GM19468 (cell line): ENCODE measurements around the gene FGGY.
"Not testable (repeated sequence)": the region's sequence is repeated elsewhere in the genome, so short reads cannot be mapped to it uniquely, and the experiment has no call there.

Experiments used
- ATAC-seq: cut with Tn5 transposase; IDR thresholded peaks from one replicate; pipeline ENCODE4 v1.9.1; 2021; ENCODE audit warnings: mild to moderate bottlenecking, moderate library complexity, moderate number of reproducible peaks; ENCODE audit not compliant: unreplicated experiment; ENCODE audit errors: extremely low read depth

FGGY gene

DNA sequence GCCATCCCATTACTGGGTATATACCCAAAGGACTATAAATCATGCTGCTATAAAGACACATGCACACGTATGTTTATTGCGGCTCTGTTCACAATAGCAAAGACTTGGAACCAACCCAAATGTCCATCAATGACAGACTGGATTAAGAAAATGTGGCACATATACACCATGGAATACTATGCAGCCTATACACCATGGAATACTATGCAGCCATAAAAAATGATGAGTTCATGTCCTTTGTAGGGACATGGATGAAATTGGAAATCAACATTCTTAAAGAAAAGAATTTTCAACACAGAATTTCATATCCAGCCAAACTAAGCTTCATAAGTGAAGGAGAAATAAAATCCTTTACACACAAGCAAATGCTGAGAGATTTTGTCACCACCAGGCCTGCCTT lies 166.0 kb downstream of the FGGY start:
- not testable (repeated sequence) for ATAC-seq

DNA sequence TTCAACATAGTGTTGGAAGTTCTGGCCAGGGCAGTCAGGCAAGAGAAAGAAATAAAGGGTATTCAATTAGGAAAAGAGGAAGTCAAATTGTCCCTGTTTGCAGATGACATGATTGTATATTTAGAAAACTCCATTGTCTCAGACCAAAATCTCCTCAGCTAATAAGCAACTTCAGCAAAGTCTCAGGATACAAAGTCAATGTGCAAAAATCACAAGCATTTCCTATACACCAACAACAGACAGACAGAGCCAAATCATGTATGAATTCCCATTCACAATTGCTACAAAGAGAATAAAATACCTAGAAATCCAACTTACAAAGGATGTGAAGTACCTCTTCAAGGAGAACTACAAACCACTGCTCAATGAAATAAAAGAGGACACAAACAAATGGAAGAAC lies 168.6 kb downstream of the FGGY start:
- not testable (repeated sequence) for ATAC-seq

DNA sequence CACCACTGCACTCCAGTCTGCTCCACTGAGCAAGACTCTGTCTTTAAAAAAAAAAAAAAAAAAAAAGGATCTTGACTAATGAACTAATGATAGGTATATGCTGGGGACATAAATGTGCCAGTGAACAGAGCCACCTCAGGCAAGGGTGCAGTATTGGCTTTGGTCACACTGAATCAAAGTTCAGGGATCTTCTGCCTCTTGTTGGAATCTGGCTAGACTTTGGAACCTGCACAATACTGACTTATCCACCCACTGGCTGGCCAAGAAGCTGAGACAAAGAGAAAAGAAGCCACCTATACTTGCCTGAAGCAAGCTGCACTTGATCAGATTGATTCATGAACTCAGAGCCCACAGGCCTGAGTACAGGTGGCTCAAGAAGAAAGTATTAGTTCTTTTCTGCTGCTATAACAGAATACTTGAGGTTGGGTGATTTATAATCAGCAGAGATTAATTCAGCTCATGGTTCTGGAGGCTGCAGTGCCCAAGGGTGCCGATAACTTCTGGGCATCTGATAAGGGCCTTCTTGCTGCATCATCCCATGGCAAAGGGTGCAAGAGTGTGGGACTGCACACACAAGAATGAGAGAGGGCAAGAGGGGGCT lies 172.0 kb downstream of the FGGY start:
- ATAC-seq: no peak

DNA sequence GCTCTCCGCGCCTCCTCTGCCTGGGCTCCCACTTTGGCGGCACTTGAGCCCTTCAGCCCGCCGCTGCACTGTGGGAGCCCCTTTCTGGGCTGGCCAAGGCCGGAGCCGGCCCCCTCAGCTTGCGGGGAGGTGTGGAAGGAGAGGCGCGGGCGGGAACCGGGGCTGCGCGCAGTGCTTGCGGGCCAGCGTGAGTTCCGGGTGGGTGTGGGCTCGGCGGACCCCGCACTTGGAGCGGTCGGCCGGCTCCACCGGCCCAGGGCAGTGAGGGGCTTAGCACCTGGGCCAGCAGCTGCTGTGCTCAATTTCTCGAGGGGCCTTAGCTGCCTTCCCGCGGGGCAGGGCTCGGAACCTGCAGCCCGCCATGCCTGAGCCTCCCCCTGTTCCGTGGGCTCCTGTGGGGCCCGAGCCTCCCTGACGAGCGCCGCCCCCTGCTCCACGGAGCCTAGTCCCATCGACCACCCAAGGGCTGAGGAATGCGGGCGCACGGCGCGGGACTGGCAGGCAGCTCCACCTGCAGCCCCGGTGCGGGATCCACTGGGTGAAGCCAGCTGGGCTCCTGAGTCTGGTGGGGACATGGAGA lies 175.2 kb downstream of the FGGY start:
- ATAC-seq: not testable (repeated sequence)

DNA sequence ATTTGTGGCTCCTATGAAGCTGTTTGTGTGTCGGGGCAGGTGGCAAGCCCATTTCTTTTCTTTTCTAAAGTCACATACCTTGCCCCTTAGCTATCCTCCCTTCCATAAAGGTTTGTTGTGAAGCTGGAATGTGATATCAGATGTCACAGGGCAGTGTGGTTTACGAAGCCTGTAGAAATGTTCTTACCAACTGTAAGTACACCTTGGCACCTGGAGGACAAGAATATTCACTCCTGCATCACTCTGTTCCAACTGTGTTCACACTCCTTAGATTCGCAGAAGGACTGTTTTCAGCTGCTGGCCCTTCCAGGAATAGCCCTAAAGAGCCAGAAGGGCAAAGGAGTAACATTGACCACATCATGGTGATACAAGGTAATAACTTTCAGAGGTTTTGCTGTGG lies 176.9 kb downstream of the FGGY start:
- no peak for ATAC-seq

DNA sequence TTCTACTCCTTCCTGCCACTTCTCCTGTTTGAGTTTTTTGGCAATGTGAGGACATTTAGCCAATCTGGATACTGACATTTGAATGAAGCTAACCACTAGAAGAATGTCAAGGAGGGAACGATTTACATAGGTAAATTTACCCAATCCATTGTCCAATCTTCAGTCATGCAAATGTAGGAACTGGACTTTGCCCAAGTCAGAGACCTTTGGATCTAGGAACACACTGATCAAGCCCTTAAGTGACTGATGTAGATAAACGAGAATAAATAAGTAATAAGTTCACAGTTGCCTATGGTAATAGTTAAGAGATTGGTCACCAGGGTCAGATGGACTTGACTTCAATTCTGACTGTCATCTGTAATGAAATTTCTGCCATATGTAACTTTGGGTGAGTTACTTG lies 177.6 kb downstream of the FGGY start:
- ATAC-seq: no peak

DNA sequence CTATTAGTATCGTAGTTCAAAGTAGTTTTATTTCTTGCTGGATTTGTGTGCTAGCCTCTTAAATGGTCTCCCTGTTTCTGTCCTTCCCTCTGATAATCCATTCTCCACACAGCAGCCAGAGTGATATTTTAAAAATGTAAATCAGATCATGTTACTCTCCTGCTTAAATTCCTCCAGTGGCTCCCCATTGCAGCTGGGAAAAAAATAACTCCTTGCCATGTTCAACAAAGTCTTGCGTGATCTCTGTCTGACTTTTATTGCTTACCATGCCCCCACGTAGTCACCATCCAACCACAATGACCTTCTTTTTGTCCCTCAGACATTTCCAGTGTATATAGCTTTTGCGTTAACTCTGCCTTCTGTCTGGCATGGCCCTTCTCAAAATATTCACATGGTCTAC lies 178.8 kb downstream of the FGGY start:
- ATAC-seq: no peak

DNA sequence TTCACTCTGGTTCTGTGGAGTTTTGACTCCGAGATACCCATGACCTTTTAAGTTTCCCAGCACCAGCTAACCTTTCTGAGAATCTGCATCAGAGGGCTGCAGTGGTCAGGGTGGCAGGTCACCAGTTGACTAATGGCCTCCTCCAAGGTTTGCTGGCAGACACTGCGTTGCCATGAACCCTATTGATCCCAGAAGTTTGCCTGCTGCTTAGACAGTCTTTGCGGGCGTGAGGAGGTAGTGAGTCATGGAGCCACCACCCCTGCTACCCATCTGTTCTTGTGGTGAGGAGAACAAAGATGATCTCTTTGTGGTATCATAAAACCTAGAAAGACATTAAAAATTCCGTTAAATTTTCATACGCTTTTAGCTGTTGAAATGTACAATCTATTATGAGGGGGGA lies 180.4 kb downstream of the FGGY start:
- ATAC-seq: no peak

DNA sequence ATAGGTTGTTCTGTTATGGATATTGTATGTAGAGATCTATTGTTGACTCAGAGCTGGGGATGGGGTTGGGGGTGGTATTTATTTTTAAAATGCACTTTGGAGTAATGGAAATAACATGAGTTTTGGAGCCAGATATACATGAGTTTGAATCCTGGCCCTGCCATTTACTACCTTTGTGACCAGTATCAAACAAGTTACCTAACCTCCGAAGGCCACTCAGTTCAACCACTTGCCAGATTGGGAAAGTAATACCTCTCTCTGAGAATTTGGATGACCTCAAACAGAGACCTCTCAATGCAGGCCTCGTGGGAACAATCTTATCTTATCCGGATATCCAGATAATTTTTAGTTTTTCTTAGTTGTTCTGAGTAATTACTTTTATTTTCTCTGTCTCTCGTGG lies 181.0 kb downstream of the FGGY start:
- no peak for ATAC-seq

DNA sequence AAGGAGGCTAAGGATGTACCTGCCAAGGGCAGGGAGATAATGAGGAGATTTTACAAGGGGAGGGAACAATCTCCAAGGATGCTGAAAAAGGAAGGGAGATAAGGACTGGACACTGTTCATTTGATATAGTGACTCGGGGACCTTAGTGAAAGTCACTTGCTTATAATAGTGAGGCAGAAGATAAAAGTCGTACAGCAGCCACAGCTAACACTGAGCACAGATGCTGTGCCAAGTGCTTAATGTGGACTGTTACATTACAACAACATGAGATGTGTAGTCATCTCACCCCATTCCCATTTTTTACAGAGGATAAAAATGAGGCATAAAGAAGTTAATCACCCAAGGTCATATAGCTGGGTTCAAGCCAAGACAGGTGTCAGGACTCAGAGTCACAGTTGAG lies 181.9 kb downstream of the FGGY start:
- ATAC-seq: no peak

DNA sequence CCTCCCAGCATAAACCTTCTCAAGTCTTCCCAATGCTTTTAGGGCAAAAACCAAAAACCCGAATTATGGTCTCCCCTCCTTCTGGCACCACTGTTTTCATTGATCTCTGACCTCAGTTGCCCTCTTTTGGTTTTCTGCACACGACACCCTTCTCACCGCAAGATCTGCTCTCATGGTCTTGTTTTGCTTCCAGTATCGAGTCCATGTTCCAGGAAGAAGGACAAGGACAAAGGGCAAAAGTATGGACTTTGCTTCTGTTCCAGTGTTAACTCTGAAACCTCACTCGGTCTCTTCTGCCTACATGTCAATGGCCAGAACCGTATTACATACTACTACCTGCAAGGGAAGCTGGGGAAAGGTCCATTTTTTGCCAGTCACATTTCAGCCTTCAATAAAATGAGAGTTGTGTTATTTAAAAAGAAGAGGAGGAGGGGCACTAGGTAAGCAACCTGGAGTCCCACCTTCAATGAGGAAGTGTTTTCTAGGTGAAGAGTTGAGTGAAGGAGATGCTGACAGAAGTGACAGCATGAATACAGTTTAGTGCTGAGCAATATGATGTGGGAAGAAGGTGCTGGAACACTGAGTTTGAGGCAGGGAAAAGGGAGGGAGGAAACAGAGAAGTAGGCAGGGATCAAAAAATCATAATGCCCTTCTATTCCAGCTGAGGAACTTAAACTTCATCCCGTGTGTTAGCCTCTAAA lies 183.4 kb downstream of the FGGY start:
- no peak for ATAC-seq

DNA sequence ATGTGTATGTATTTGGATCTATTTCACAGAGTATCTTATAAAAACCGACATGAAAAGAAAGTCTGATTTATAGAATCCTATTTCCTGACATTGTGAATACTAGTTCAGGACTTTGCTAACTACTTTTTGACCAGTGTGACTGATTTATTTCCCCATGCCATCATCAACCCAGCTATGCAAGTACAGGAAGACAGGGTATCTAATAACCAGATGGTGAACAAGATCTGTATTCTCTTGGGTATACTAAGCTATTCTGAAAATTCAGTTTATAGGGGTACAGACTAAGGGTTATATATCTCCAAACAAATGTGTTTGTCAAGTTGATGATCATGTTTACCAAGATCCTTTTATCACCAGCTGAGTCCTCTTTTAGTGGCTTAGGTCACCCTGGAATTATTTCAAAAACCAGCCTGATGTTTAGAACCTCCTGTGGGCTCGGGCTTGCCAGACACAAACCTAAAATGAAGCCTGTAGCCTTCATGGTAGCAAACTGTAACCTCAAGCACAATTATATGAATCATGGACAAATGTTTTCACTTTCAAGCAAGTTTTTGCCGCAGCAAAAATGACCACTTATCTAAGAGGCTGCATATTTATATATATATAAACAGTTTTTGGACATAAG lies 185.1 kb downstream of the FGGY start:
- ATAC-seq: no peak

DNA sequence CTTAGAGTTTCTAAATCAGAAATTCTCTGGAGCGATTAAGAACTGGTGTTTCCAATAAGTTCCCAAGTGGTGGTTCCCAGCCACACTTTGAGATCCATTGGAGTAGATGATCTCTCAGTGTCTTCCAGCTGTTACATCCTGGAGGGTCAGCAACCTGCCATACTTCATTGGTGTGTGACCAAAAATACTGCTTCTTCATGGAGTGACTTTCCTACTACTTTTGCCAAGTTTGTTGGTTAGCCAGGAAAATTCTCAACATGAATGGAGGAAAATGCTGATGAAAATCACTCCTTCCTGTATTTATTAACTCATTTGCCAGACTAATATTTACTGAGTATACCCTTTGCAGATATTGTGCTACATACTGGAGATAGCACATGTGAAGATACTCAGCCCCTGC lies 186.1 kb downstream of the FGGY start:
- ATAC-seq: no peak

DNA sequence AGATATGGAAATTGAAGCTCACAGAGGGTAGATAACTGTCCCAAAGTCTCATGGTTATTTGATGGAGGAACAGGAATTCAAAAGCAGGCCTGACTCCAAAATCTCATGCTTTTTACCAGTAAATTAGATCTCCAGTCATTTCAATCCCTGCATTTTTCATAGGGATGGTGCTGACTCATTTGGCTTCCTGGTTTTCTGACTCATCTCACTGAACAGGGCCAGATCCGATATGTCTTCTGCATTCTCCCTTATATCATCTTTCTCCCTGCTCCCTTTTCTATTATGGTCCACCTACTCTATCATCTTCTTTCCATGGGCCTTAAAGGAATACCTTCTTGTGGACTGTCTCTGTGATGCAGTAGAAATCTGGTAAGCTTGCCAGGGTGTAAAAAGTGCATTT lies 187.2 kb downstream of the FGGY start:
- ATAC-seq: no peak

DNA sequence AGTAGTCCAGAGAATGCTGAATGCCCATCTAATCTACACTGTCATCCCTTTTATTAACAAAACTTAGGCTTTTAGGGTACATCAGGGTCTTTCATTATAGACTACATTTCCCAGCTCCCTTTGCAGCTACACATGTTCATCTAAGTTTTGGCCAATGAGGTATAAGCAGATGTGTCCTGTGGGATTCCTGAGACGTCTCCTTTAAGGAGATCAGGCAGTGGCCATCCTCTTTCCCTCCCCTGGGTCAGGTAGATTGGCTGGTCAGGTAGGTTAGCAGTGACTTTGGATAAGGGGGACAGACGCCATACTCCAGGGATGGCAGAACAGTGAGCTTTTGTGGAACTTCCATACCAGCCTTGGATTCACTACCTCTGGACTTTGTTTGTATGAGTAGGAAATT lies 188.3 kb downstream of the FGGY start:
- ATAC-seq: no peak

DNA sequence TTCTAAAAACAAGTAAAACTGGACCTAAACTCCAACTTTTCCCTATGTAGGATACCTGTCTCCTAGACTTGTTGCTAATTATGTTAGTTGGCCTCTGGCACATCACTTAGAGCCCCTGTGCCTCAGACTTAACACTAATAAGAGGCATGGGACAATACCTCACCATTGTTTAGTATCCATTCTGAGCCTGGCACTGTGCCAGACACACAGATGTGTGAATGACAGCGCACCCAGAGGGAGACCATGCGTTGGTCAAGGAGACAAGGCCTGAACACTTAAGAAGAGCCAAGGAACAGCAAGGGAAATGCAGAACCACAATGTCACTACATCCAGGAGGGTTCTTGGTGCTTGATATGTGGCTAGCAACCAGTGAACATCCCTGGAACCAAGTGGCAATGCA lies 189.1 kb downstream of the FGGY start:
- ATAC-seq: no peak

DNA sequence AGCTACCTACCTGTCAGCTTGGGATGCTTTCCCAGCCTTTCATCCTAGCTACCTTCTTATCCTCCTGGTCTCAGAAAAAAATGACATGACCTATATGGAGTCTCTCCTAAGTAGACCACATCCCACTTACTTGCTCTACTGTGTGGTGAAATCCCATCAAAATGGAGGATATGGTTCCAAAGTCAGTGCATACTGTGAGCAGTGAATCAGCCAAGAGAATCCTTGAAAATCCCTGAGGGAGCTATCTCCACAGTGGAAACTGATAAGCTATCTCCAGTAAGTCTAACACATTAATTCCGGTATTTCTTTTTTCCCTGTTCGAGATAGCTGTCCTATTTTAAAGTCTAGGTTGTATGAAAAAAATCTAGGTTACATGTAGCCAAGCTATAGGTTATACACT lies 189.7 kb downstream of the FGGY start:
- ATAC-seq: no peak

DNA sequence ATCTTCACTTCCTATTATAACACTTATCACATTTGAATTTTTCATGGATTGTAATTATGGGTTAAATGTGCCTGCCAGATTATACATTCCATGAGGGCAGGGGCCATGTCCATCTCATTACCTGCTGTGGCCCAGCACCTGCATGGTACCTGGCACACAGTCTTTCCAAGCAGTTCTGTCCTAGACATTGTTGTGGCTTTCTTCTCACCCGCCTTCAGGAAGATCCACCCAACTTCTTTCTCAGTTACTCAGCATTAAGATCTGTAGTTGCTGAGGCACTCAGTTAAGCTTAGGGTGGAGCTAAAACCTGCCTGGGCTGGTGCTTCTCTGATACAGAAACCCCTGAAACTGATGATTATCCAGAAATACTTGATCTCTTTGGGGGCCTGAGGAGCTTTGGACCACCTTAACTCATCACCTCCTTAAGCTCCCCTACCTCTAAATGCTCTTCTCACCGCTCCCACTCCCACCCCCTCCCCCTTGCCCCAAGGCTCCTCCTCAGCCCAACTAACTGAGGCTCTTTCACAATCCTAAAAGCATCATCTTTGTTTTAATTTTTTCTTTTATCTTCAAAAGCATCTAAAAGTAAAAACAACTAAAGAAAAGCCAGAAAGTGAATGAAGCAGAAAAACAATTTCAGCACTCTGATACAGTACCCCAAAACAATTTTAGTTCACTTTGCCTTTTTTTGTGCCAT lies 190.6 kb downstream of the FGGY start:
- no peak for ATAC-seq

DNA sequence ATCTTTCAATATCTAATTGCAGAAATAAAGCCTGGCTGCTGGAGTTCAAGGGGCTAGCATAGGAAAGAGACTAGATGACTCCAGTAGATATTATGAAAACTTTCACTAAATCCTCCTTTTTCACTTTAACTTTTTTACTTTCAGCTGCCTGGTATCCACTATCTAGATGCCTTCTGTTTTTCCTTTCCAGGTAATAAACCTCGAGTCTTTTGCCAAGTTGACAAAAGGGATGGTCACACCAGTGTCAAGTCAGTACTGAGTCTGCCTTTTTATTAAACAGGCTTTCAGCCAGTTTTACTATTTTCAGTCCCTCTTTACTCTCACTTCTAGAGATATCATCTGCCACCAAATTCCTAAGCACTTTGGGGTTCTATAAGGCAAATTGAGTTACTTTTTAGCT lies 195.6 kb downstream of the FGGY start:
- ATAC-seq: no peak

DNA sequence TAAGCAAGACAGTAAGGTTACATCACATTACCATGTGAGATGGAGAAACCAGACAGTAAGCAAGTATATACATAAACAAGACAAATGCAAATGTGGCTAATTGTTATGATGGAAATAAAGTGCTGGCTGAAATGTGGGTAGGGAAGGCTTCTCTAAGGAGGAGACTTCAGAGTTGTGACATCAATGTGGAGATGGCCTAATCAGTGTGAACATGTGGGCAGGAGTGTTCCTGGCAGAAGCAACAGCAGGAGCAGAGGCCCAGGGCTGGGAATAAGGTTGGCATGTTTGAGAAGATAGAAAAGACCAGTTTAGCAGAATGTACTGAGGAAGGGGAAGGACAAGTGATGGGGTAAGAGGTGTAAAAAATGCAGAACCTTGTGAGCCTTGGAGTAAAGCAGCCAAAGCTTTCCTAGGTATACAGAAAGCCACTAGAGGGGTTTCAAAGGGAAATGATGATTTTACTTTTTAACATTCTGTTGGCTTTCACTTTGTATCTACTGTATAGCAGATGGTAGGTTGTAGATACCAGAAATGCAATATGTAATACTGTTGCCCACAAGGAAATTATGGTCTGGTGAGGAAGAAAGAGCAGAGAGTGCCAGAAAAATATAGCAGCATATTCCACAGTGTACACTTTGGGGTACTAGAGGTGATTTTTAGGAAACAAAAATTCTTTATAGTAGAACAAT lies 197.4 kb downstream of the FGGY start:
- no peak for ATAC-seq
